GM20000 (cell line): ENCODE results near the gene PRRC2B.

Experiments
- DNase-seq: peaks from one replicate; pipeline ENCODE4 v3.0.0; 2012; ENCODE audit warnings: low spot score
- CTCF ChIP-seq: IDR thresholded peaks from 2 replicates; pipeline ENCODE4 v1.5.1; 2012; ENCODE audit warnings: mild to moderate bottlenecking, control low read depth; ENCODE audit errors: extremely low read depth, missing control alignments

Gene PRRC2B

GRCh38 chr9:131494296-131494870 is 100.5 kb downstream of the PRRC2B start:
- DNase-seq: no peak

GRCh38 chr9:131495785-131496184 is 101.9 kb downstream of the PRRC2B start:
- no peak for DNase-seq
- no peak for TF ChIP-seq CTCF

More at GRCh38 chr9:131494296-131494870, 100.5 kb downstream of the PRRC2B start:
- TF ChIP-seq CTCF: no peak

GRCh38 chr9:131496844-131497405 is 103.0 kb downstream of the PRRC2B start:
- TF ChIP-seq CTCF: no peak

GRCh38 chr9:131499254-131499767 is 105.4 kb downstream of the PRRC2B start:
- no peak for TF ChIP-seq CTCF
- DNase-seq: no peak

More at GRCh38 chr9:131496844-131497405, 103.0 kb downstream of the PRRC2B start:
- DNase-seq: no peak

- no peak for DNase-seq
Observed at GRCh38 chr9:131500377-131500776, 106.5 kb downstream of the PRRC2B start.

GRCh38 chr9:131500939-131501541 is 107.2 kb downstream of the PRRC2B start:
- no peak for TF ChIP-seq CTCF
- DNase-seq: no peak

More at GRCh38 chr9:131500377-131500776, 106.5 kb downstream of the PRRC2B start:
- TF ChIP-seq CTCF: no peak
